Stimulated activated CD4-positive, alpha-beta T cell treated with anti-CD3 and anti-CD28 coated beads, Interleukin-2, amount 100 ng/mL, for 48 hours (primary cell): ENCODE results near the gene SERPIND1.
"Not testable (repeated sequence)": the region's sequence is repeated elsewhere in the genome, so short reads cannot be mapped to it uniquely, and the experiment has no call there.

Experiments
- DNase-seq, 2 donors: peaks; one replicate each; pipeline ENCODE4 v3.0.0-alpha.2; 2020

Gene SERPIND1, protein sequence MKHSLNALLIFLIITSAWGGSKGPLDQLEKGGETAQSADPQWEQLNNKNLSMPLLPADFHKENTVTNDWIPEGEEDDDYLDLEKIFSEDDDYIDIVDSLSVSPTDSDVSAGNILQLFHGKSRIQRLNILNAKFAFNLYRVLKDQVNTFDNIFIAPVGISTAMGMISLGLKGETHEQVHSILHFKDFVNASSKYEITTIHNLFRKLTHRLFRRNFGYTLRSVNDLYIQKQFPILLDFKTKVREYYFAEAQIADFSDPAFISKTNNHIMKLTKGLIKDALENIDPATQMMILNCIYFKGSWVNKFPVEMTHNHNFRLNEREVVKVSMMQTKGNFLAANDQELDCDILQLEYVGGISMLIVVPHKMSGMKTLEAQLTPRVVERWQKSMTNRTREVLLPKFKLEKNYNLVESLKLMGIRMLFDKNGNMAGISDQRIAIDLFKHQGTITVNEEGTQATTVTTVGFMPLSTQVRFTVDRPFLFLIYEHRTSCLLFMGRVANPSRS

GRCh38 chr22:20773793-20774212, at the start of gene SERPIND1:
Gene SERPIND1 (plus strand): TSS chr22:20774113. CDS start chr22:20779313, 5,200 bp downstream.
- no peak for DNase-seq

DNA sequence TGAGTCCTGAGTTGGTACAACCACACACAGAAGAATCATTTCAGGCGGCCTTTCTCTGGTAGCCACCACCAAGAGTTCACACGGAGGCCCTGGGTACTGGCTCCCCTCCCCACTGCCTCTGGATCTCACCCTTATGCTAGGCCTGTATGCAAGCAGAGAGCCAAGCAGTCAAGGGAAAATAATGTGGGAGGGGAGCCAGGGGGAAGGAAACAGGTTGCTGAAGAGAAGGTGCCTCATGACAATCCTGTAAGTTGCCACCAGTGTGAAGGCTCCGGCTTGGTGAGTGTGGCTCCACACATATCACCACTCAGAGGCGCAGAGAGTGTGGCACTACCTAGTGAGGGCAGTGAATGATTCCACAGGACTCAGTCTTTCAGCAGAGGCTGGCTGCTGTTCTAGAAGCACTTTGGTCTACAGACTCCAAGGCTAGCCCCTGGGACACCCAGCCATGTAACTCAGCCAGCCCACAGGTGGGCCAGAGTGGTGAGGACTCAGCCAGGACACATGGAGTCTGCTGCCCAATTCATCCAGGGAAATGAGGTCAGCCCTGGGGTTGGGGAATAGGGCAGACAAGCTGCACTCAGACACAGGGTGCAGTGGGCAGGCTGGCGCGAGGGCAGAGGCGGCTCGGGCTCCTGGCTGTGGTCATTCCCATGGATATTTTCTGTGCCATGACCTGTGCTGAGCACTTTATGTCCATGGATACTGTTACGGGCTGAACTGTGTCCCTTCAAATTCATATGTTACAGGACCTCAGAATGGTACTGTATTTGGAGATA, 49.0 kb upstream of the SERPIND1 start:
- DNase-seq, result no peak

DNA sequence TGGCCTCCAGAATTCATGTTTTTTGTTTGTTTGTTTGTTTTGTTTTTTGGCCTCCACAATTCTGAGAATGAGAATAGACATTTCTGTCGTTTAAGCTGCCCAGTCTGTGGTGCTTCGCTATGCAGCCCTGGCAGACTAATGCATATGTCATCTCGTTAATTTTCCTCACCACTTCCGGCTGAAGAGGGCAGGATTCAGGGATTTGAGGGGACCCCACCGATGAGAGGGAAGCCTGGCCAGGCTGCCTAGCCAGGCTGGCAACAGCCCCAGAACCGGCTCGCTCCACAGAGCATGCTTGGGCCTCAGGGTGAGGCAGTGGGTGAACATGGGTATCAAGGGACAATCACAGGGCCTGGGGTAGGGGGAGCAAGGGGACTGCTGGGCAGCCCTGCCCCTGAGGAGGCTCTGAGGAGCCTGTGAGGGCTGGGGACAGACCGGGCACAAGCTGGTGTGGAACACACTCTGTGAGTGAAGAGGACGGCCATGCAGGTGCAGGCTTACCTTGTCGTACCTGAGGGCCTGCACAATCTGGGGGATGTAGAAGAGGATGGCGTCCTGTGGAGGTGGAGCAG, 47.8 kb upstream of the SERPIND1 start:
- DNase-seq, result no peak

GRCh38 chr22:20727118-20728015, 46.5 kb upstream of the SERPIND1 start:
- no peak for DNase-seq

GRCh38 chr22:20728523-20729190, 45.3 kb upstream of the SERPIND1 start:
- no peak for DNase-seq

DNA sequence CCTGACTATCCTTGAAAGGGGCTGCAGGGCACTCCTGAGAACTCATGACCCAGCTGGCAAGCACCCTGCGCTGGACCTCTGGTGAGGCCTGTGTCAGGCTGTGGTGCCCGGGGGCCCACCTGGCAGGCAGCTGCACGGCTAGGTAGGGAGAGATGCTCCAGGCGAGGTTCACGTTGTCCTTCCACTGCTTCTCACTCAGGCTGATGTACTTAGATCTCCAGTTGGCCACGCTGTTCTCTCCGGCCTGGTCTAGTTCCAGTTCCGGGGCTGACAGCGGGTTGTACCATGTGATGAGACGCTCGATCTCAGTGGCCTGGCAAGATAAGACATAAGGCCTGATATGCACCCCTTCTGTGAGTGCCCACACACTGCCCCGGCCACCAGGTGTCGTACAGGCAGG, 44.7 kb upstream of the SERPIND1 start:
- no peak for DNase-seq

- not testable (repeated sequence) for DNase-seq
Measured at GRCh38 chr22:20732431-20732830, 41.5 kb upstream of the SERPIND1 start.

DNA sequence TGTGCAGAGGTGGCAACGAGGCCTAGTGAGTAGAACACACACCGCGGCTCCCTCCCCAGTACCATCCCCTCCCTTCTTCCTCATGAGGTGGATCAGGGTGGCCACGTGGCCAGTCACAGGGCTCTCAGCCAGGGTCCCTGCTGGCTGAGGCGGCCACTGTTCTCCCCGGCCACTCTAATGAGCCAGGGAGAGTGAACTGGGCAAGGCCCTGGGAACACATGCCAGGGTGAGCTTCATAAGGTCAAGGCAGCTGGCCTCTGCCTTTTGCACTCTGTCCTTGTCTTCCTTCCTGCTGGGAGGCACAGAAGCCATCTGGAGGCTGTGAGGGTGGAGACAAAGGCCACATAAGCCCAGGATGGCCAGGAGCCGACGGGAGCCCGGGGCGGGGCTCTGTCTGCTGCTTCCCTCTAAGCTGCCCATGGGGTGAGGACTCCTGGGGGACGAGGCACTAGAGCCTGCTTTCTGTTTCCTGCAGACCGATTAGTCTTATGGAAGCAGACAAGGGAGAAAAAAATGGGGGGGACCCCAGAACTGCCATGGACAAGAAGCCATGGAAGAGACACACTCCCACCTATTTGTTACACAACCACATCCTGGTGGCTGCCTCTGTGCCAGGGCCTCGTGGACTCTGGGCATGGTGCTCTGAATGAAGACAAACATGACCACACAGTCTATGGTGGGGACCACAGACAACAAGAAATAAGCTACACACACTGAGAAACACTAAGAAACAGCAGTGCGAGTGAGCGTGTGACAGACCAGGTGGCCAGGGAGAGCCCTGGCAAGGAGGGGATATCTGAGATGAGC, 38.4 kb upstream of the SERPIND1 start:
- DNase-seq, result not testable (repeated sequence)

- DNase-seq, result not testable (repeated sequence)
Measured at GRCh38 chr22:20736891-20737290, 37.0 kb upstream of the SERPIND1 start.

GRCh38 chr22:20738394-20739089, 35.4 kb upstream of the SERPIND1 start:
- DNase-seq, result no peak

DNA sequence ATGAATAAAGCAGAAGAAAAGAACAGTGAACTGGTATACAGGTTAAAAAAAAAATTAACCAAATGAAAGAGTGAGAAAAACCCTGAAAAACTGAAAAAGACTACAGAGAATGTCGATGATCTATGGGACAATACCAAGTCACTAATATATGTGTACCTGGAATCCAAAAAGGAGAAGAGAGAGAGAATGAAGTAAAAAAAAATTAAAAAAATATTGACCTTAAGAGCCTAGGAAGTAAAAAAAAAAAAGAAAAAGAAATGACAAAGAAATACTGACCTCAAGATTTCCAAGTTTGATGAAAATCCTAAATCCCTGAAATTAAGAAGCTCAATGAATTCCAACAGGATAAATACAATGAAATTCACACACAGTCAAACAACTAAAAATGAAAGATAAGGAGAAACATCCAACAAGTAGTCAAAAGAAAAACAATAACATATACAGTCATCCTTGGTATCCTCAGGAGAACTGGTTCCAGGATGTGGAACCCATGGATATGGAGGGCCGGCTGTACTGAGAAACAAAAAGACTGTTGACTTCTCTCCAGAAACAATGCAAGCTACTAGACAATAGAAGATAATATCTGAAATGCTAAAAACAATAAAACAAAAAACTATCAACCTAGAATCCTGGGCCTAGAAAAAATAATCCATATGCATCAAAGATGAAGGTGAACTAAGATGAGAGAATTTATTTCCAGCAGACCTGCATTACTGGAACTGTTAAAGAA, 33.5 kb upstream of the SERPIND1 start:
- DNase-seq, result no peak

DNA sequence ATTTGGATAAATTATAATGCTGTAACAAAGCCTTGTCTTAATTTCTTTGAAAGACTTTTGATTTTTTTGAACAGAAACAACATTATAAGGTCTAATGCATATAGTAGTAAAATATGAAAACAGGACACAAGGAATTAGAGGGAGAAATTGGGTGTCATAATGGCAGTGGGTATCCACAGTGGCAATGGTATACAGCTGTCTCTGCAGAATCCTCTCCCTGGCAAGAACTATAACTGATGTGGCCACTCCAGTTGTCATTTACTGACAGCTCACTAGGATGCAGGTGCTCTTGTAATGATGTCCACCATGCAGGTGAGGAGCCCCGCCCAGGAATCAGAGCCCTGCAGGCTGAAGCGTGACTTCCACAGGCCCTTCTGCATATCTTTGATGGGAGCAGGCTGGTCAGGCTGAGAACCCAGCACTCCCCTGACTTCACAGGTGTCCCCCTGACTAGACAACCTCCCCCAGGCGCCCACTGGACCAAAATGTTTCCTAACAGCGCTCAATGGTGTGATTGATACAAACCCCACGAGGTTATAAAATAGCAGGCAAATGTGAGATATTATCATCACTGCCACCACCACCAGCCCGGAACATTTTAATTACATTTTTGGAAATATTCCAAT, 32.8 kb upstream of the SERPIND1 start:
- no peak for DNase-seq

- peak; percentile 27 to 41 for DNase-seq
Measured at GRCh38 chr22:20741634-20742581, 32.0 kb upstream of the SERPIND1 start.

DNA sequence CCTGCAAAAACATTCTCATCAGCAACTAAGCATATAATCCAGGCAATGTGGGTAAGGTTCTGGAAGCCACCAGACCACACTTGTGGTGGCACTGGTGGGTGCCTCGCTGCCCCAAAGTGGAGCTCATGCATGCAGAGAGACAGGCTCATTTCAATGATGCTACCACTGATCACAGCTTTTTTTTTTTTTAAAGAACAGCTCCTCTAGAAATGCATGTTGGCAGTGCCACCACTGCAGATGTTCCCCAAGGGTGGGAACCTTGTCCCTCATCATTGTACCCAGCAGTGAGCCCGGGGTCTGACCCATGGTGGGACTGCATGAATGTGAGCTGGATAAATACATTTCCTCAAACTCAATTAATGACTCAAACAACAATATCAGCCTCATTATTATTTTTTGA, 31.1 kb upstream of the SERPIND1 start:
- no peak for DNase-seq

DNA sequence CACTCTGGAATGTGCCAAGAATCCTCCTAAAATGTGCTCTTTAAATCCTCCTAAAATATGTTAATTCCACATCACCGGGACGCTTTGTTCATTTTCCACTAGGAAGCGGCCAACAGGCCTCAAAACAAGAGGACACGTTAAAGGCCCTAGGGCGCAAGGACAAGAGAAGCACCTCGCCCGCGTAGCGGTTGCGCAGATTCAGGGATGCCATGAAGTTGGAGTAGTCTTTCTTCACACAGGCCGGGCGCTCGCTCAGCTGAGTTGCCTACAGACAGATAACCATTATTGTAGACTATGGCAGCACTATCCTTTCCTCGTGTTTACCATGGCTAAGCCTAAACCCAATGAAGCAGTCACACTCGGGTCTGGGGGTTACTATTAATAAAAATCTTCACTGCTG, 29.5 kb upstream of the SERPIND1 start:
- no peak for DNase-seq

DNA sequence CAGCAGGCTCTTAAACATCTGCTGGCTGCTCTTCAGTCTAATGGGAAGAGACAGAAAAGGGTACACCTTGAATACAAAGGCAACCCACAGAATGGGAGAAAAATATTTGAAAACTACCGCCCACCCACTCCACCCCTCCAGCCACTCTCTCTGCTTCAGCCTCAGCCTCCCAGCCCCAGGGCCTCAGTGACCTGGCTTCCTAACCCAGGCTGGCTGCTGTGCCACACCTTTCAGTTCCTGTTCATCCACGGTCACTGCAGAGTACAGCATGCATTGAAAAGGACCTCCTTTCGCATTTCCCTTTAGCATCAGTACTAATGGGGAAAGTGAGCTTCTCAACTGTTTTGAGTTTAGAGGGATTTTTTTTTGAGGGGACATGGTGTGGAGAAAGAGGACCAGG, 28.8 kb upstream of the SERPIND1 start:
- DNase-seq, result no peak

- DNase-seq, result no peak
Measured at GRCh38 chr22:20746431-20747189, 27.3 kb upstream of the SERPIND1 start.
